CD14-positive monocyte (primary cell): Measurements from ENCODE around the gene EEF1B2. TPM values are rescaled to one million over a fixed set of nuclear protein-coding genes. Genes with fewer than 3 reads are reported as not detected.
"Not testable (repeated sequence)": the region's sequence is repeated elsewhere in the genome, so short reads cannot be mapped to it uniquely, and the experiment has no call there.

Source experiments
- DNase-seq, 3 donors: peaks; one replicate each; pipeline ENCODE4 v3.0.0-alpha.2; 2011 to 2022
- H2AFZ ChIP-seq: 2 replicates; pipeline ENCODE4 v1.6.0; 2012; ENCODE audit warnings: mild to moderate bottlenecking, low read depth, low read length, inconsistent platforms; ENCODE audit not compliant: insufficient read depth, poor library complexity, severe bottlenecking
- H3K27ac ChIP-seq, 2 donors: 1 replicate in 1 of 2; 2 replicates in 1 of 2; pipeline ENCODE4 v1.5.1; 2012 to 2013; ENCODE audit warnings: low read length in 2 of 2, control low read depth in 1 of 2, inconsistent platforms in 1 of 2, low read depth in 1 of 2, mild to moderate bottlenecking in 1 of 2
- H3K27me3 ChIP-seq, 2 donors: one replicate each; pipeline versions ENCODE4 v1.6.0 to v1.6.1; 2011 to 2013; ENCODE audit warnings: low read length in 2 of 2; ENCODE audit not compliant: control insufficient read depth in 2 of 2, insufficient read depth in 2 of 2
- H3K36me3 ChIP-seq, 2 donors: replicated peaks in 1 of 2; 1 replicate in 1 of 2; 2 replicates in 1 of 2; pipeline versions ENCODE4 v1.5.1 to v1.6.1; 2012 to 2013; ENCODE audit warnings: low read length in 2 of 2, control low read depth in 1 of 2, inconsistent platforms in 1 of 2, mild to moderate bottlenecking in 1 of 2; ENCODE audit not compliant: insufficient read depth in 2 of 2, control insufficient read depth in 1 of 2
- H3K4me1 ChIP-seq, 2 donors: 1 replicate in 1 of 2; 2 replicates in 1 of 2; pipeline versions ENCODE4 v1.5.1 to v1.6.1; 2012 to 2013; ENCODE audit warnings: low read length in 2 of 2, control low read depth in 1 of 2, inconsistent platforms in 1 of 2, mild to moderate bottlenecking in 1 of 2, moderate library complexity in 1 of 2; ENCODE audit not compliant: insufficient read depth in 2 of 2, control insufficient read depth in 1 of 2
- H3K4me2 ChIP-seq: replicated peaks from 2 replicates; pipeline ENCODE3; 2012; ENCODE audit warnings: low read length, moderate library complexity, mild to moderate bottlenecking; ENCODE audit not compliant: poor library complexity, severe bottlenecking; ENCODE audit errors: extremely low read depth
- H3K4me3 ChIP-seq, 3 experiments: fragments of 200-600 bp in 1 of 3; sonication (generic) in 1 of 3; replicated peaks in 1 of 3; 1 replicate in 2 of 3; 2 replicates in 1 of 3; pipeline ENCODE4 v1.5.1; 2011 to 2013; ENCODE audit warnings: low read length in 3 of 3, mild to moderate bottlenecking in 3 of 3, control low read depth in 2 of 3, low read depth in 2 of 3, inconsistent platforms in 1 of 3, moderate library complexity in 1 of 3
- H3K79me2 ChIP-seq: 2 replicates; pipeline ENCODE4 v1.6.0; 2012; ENCODE audit warnings: mild to moderate bottlenecking, control low read depth, inconsistent platforms, low read length, moderate library complexity; ENCODE audit not compliant: insufficient read depth
- H3K9ac ChIP-seq: 2 replicates; pipeline ENCODE4 v1.6.0; 2017; ENCODE audit warnings: low read length, mild to moderate bottlenecking; ENCODE audit not compliant: insufficient read depth, poor library complexity, severe bottlenecking
- H3K9me3 ChIP-seq, 2 donors: replicated peaks in 1 of 2; 1 replicate in 1 of 2; 2 replicates in 1 of 2; pipeline versions ENCODE4 v1.5.1 to v1.6.1; 2012 to 2013; ENCODE audit warnings: low read length in 2 of 2, control low read depth in 1 of 2; ENCODE audit not compliant: control insufficient read depth in 1 of 2, insufficient read depth in 1 of 2
- H4K20me1 ChIP-seq: 2 replicates; pipeline ENCODE4 v1.6.0; 2012; ENCODE audit warnings: mild to moderate bottlenecking, low read length, control low read depth, moderate library complexity; ENCODE audit not compliant: insufficient read depth
- H3K27ac Mint-ChIP-seq, 7 donors: one replicate each; pipeline ENCODE4 v1.8.0; 2020; ENCODE audit warnings: mild to moderate bottlenecking in 7 of 7, mixed read lengths in 7 of 7, moderate library complexity in 6 of 7, inconsistent platforms in 2 of 7
- H3K27me3 Mint-ChIP-seq, 3 donors: one replicate each; pipeline ENCODE4 v1.8.0; 2021 to 2022; ENCODE audit warnings: low read depth in 3 of 3, mild to moderate bottlenecking in 3 of 3, mixed read lengths in 3 of 3, moderate library complexity in 3 of 3, inconsistent platforms in 1 of 3
- H3K36me3 Mint-ChIP-seq, 2 donors: one replicate each; pipeline ENCODE4 v1.8.0; 2020; ENCODE audit warnings: mixed read lengths in 2 of 2, inconsistent platforms in 1 of 2, mild to moderate bottlenecking in 1 of 2
- H3K4me1 Mint-ChIP-seq: one replicate; pipeline ENCODE4 v1.8.0; 2020; ENCODE audit warnings: mild to moderate bottlenecking, mixed read lengths
- H3K4me3 Mint-ChIP-seq, 2 donors: one replicate each; pipeline ENCODE4 v1.8.0; 2020; ENCODE audit warnings: mild to moderate bottlenecking in 2 of 2, mixed read lengths in 2 of 2, moderate library complexity in 1 of 2
- H3K9me3 Mint-ChIP-seq, 7 donors: one replicate each; pipeline ENCODE4 v1.8.0; 2020 to 2022; ENCODE audit warnings: mixed read lengths in 7 of 7, mild to moderate bottlenecking in 6 of 7, moderate library complexity in 6 of 7, inconsistent platforms in 2 of 7
- WGBS: methylation state at CpG from one replicate; pipeline ENCODE4 v1.1.5; 2013; ENCODE audit warnings: missing lambda C conversion rate; ENCODE audit not compliant: insufficient coverage; 5-methylcytosine and 5-hydroxymethylcytosine counted together
- intact Hi-C, 2 donors: fragments of 100-400 bp; cut with micrococcal nuclease; formaldehyde crosslinking; loops; one replicate each; pipeline versions ENCODE4 v1.15.0 to v1.15.1; 2023
- polyA plus RNA-seq, 3 donors: library from polyadenylated mRNA; depleted of rRNA in 1 of 3; unstranded in 2 of 3; stranded (reverse) in 1 of 3; fragments of 300-500 nt in 2 of 3; fragments of >200 nt in 1 of 3; fragmentation: Illumina TruSeq in 2 of 3; gene quantifications; 1 replicate in 2 of 3; 2 replicates in 1 of 3; pipeline ENCODE4 v1.2.3, GENCODE V29; 2012 to 2021
- TF ChIP-seq, protein P1 (sequence below): fragments of 200-600 bp; IDR thresholded peaks from one replicate; pipeline ENCODE4 v1.8.0; 2022; ENCODE audit warnings: antibody characterized with exemption, mild to moderate bottlenecking

Gene EEF1B2
- polyA plus RNA-seq, 3 donors: 330 to 406 (median 355) TPM

DNA sequence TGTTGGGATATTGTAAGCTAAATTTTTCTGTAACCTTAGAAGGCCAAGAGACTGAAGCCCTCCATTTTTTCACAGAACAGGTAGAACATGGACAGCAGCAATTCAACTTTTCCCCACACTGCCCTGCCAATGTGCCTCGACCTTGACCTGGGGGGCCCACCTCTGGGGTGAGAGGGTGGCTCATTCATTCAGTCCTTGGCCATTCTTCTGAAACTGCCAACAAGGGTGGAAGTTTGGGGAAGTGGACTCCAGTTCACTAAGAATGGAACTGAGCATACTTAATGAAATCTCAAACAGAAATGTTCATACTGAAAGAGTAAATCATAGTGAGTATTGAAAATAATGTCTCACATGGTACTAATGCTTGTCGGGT is 1.1 kb downstream of the EEF1B2 start:
- Mint-ChIP-seq H3K4me3 (peak overlapping the region; percentile 96 to 97), H3K36me3 (peaks cover 32 to 43% of the 10 kb centered on the region in 2 donors), H3K4me1 (peaks cover 27% of the 10 kb centered on the region), H3K27me3 (no peaks in the 10 kb centered on the region), H3K9me3 (peaks cover 0 to 2% (median 0%) of the 10 kb centered on the region in 7 donors), H3K27ac (peak overlapping the region in 6 of 7 donors; percentile 60 to 98 (median 94))
- 100% methylated on average over 1 of the region's 2 CpGs for WGBS
- Histone ChIP-seq H3K79me2 (peaks cover 62% of the 10 kb centered on the region), H3K9ac (no peak overlapping the region), H3K27me3 (no peaks in the 10 kb centered on the region), H3K4me2 (peak overlapping the region; percentile 85), H4K20me1 (peaks cover 20% of the 10 kb centered on the region), H3K9me3 (no peaks in the 10 kb centered on the region), H3K4me3 (peak overlapping the region in 1 of 3 experiments; percentile 93), H3K4me1 (peaks cover 18 to 29% of the 10 kb centered on the region in 2 donors), H3K27ac (peak overlapping the region in 1 of 2 donors; percentile 97), H2AFZ (no peak overlapping the region), H3K36me3 (peaks cover 18 to 40% of the 10 kb centered on the region in 2 donors)
- DNase-seq: no peak
- TF ChIP-seq, protein P1, sequence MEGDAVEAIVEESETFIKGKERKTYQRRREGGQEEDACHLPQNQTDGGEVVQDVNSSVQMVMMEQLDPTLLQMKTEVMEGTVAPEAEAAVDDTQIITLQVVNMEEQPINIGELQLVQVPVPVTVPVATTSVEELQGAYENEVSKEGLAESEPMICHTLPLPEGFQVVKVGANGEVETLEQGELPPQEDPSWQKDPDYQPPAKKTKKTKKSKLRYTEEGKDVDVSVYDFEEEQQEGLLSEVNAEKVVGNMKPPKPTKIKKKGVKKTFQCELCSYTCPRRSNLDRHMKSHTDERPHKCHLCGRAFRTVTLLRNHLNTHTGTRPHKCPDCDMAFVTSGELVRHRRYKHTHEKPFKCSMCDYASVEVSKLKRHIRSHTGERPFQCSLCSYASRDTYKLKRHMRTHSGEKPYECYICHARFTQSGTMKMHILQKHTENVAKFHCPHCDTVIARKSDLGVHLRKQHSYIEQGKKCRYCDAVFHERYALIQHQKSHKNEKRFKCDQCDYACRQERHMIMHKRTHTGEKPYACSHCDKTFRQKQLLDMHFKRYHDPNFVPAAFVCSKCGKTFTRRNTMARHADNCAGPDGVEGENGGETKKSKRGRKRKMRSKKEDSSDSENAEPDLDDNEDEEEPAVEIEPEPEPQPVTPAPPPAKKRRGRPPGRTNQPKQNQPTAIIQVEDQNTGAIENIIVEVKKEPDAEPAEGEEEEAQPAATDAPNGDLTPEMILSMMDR: no peak
- intact Hi-C loops: no loop called here

DNA sequence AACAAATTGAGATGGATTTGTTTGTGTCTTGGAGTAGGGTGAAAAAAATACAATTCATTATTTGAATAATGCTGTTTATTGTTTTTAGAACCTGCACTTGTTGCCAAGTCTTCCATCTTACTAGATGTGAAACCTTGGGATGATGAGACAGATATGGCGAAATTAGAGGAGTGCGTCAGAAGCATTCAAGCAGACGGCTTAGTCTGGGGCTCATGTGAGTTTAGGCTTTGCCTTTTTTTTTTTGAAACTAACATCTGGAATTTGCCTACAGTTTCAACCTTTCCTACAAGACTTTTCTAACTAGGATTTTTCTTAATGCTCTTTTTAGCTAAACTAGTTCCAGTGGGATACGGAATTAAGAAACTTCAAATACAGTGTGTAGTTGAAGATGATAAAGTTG is 2.7 kb downstream of the EEF1B2 start:
- H3K9ac ChIP-seq, H3K27me3 ChIP-seq, DNase-seq, H3K9me3 ChIP-seq, H3K27ac ChIP-seq, H2AFZ ChIP-seq, H3K4me3 Mint-ChIP-seq, H3K4me2 ChIP-seq, H3K9me3 Mint-ChIP-seq, H3K4me3 ChIP-seq, H3K27me3 Mint-ChIP-seq, intact Hi-C loops: not testable (repeated sequence)
- H3K36me3 ChIP-seq: peaks cover 18 to 40% of the 10 kb centered on the region in 2 donors
- peaks cover 33 to 47% of the 10 kb centered on the region in 2 donors for H3K36me3 Mint-ChIP-seq
- peaks cover 22% of the 10 kb centered on the region for H3K4me1 Mint-ChIP-seq
- H3K4me1 ChIP-seq: peaks cover 18 to 29% of the 10 kb centered on the region in 2 donors
- peaks cover 46% of the 10 kb centered on the region for H3K79me2 ChIP-seq
- peaks cover 15% of the 10 kb centered on the region for H4K20me1 ChIP-seq
- WGBS: no CpG with 5 or more reads among the region's 4 CpGs
- peak overlapping the region in 2 of 7 donors; percentile 18 to 23 for H3K27ac Mint-ChIP-seq
